A673 (cell line): ENCODE results near the gene ADAMTS9.

Experiments used
- CTCF ChIP-seq: fragments of 300-800, 200-600 bp; sonication (generic); conservative IDR thresholded peaks from 2 replicates; pipeline ENCODE4 v1.5.1; 2017; ENCODE audit warnings: low read depth, mild to moderate bottlenecking, antibody characterized with exemption, low read length, moderate library complexity, mixed read lengths
- EZH2 ChIP-seq: fragments of 200-600 bp; sonication (generic); IDR thresholded peaks from 2 replicates; pipeline ENCODE4 v1.6.1; 2017; ENCODE audit warnings: borderline replicate concordance, low read depth, mild to moderate bottlenecking, mixed read lengths, antibody characterized with exemption, low read length; ENCODE audit not compliant: poor library complexity, severe bottlenecking

GRCh38 chr3:64495781-64496334 is 191.9 kb downstream of the ADAMTS9 start:
- TF ChIP-seq EZH2 (no peak), CTCF (no peak)
